ENCODE results near the gene PDGFC.

The PDGFC gene

GRCh38 chr4:156829201-156829873 is 142.3 kb downstream of the PDGFC start:
- no peak for DNase-seq (ENCODE audit: low spot score)

- DNase-seq (ENCODE audit: low spot score): no peak
Measured at GRCh38 chr4:156827519-156827918, 144.1 kb downstream of the PDGFC start.

DNA sequence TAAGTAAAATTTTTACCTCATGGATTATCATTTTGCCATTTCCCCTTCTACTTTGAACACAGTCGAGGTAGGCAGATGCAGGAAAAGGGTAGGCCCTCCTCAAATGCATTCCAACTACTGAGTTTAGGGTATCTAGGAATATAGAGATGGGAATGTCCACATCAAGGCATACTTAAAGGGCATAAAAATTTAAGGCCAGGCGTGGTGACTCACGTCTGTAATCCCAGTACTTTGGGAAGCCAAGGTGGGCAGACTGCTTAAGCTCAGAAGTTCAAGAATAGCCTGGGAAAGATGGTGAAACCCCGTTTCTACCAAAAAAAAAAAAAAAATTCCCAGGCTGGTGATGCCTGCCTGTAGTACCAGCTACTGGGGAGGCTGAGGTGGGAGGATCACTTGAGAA is 146.5 kb downstream of the PDGFC start:
- DNase-seq (ENCODE audit: low spot score): no peak

GRCh38 chr4:156824451-156825060 is 147.0 kb downstream of the PDGFC start:
- no peak for DNase-seq (ENCODE audit: low spot score)

DNA sequence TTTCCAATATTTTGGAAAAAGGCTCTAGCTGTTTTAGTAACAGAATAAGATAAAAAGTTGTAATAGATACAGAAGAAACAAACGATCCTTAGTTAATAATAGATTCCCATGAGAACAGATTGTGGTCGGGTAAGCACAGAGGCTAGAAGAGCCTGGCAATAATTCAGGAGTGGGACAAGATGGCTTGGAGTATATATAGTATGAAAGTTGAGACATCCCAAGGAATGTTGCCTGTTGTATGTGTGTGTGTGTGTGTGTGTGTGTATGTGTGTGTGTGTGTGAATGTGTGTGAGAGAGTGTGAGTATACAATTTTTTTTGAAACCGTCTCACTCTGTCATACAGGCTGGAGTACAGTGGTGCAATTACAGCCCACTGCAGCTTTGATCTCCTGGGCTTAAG is 150.7 kb downstream of the PDGFC start:
- no peak for DNase-seq (ENCODE audit: low spot score)

GRCh38 chr4:156816360-156816755 is 155.2 kb downstream of the PDGFC start:
- DNase-seq (ENCODE audit: low spot score): no peak

GRCh38 chr4:156815717-156816359 is 155.8 kb downstream of the PDGFC start:
- no peak for DNase-seq (ENCODE audit: low spot score)

- no peak for DNase-seq (ENCODE audit: low spot score)
Measured at GRCh38 chr4:156811963-156812362, 159.6 kb downstream of the PDGFC start.

- DNase-seq (ENCODE audit: low spot score): no peak
Measured at GRCh38 chr4:156811286-156811685, 160.3 kb downstream of the PDGFC start.

DNA sequence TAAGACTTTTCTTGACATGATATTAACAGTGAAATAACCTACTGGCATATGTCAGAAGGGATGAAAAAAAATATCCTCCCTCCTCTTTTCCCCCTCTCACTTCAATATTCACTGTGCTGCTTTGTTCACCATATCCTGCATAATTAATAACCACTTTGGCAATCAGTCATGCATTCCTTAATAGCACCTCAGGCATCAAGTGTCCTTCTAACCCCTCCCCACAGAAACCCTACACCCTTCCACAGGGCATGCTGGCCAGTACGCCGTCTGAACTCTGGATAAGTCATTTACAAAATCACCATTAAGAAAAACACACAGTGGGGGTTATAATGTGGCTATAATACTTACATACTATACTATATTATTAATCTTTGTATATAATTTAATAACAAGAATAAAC is 165.9 kb downstream of the PDGFC start:
- no peak for DNase-seq (ENCODE audit: low spot score)

DNA sequence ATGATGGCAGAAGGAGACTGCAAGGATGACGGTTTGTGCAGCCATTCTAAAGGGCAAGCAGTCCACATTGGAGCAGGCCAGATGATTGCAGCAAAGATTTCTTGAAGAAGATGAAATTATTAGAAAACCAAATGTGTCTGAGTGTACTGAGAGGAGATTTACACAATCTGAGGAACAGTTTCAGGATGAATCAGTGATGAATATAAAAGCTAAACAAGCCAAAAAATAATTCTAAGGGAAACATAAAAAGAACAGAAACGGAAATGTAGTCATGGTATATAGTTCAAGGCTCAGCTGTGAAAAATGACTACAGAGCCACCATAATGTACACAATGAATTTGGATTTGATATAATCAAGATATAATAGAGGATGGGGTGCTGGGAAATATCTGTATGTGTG is 168.5 kb downstream of the PDGFC start:
- no peak for DNase-seq (ENCODE audit: low spot score)

- no peak for DNase-seq (ENCODE audit: low spot score)
Measured at GRCh38 chr4:156800463-156800862, 171.1 kb downstream of the PDGFC start.

DNA sequence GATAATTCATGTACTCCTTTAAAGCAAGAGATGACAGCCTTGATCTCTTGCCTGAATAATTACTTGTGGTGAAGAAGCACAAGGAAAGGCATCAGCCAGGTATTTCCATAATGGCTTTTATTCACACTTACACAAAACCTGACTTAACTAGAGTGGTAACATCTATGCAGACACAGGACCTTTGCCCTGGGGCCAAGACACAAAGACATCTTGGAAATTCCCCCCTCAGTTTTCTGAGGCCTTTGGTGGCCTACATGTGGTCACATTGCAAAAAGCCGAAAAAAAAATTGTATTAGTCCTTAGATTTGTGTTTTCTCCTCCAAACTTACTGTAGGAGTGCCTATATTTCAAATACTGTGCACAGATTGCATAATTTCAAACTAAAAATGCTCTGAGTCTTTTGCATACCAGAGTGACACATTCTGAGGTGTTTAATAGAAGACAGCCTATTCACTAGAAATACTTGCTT is 172.4 kb downstream of the PDGFC start:
- DNase-seq (ENCODE audit: low spot score): no peak

DNA sequence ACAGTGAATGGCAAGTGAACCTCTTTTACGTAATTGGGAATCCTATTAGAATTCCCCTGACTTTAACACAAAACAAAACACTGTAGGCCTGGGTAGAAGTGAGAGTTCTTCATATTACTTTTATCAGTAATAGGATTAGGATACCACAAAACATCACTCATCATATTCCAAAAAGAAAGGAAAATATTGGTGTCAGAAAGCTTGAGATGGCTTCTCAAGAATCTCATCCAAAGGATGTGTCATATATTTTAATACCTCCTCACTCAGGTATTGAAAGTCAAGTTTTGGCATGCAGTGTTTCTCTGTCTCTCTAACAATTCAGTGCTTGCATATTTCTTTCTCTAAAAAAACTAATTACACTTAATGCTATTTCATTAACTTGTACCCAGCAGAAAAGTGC is 173.2 kb downstream of the PDGFC start:
- no peak for DNase-seq (ENCODE audit: low spot score)

GRCh38 chr4:156797206-156797605 is 174.4 kb downstream of the PDGFC start:
- DNase-seq (ENCODE audit: low spot score): no peak

DNA sequence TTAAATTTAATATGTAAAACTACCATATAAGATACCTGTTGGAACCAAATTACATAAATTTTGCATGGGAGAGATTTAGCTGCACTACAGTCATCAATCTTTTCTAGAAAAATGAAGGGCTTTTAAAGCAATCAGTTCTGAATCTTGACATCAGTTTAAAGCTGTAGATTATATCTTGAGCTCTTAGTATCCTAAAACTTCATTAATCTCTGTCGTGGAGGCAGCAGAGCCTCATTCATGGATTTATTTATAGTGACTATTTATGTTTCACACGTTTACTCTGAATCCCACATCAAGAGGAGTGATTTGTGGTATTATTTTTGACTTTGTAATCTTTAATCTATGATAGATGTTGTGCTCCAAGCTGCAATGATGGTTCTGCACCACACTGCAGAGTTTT is 175.9 kb downstream of the PDGFC start:
- DNase-seq (ENCODE audit: low spot score): no peak

DNA sequence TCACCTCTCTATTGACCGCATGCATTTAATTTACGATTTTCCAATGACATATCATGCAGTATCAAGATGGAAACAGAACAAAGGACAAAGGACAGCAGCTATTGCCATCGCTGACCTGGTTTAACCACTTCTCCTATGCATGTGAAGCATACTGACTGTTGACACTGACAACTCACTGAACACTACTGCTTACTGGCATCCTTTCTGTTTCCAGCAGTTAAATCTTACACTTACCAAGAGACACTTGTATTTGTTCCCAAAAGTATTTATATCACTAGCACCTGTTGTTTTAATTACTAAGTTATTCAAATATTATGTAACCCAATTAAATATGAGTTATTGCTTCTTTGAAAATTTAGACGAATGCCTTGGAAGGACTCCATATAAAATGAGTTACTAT is 176.7 kb downstream of the PDGFC start:
- DNase-seq (ENCODE audit: low spot score): no peak

DNA sequence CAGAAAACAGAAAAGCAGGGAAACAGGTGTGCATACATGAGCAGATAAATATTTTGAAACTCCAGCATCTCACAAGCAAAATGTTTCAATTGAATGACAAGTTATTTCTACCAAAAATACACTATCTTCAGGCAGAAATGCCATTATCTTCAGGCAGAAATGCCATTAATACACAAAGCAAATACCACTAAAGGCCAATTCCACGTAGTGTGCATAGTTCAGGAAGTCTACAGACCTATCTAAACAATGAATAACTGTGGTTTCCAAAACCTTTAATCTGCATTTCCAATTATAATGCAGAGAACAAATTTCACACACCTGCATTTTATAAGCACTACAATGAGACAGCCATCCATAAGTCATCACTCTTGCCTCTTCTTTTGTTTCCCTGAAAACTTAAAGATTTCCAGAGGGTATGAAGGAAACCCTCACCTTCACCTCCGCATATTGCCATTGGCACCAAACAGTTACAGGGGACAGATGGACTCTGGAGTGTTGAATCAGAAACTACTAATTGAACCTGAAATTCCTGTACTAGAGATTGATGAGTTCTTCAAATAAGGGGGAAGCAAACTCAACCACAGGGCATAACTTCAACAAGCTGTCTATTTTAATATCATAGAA is 179.0 kb downstream of the PDGFC start:
- DNase-seq (ENCODE audit: low spot score): no peak

DNA sequence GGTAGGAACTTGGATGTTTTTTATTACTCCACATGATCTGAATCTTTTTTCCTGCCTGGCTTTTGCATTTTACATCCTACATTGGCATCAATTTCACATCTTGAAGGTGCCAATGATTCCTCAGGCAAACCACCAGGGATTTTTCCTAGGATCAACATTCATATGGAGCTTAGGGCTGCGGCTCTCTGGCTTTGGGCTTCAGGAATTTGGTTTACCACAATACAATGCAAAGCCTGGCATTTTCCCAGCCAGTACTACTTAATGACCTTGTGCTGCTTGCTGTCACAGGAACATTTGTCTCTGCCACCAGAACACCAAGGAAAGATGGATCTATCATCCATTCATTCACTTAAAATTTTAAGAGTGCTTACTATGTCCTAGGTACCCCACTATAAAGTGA is 180.7 kb downstream of the PDGFC start:
- no peak for DNase-seq (ENCODE audit: low spot score)

DNA sequence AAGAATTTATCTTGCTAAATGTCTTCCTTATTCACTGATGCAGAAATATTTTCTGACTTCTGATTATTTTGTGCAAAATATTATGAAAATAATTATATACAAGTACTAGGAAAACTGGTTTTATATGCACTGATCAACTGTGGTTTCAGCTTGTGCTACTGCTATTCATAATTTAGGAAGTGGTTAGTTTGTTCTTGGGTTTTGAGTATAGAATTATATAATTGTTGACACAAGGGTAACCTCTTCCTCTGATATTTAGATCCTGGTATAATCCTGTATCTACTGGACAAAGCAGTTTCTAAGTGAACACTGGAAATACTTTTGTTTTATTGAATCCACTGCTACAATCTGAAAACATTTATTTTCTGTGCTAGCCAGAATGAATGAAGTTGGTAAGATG is 182.8 kb downstream of the PDGFC start:
- no peak for DNase-seq (ENCODE audit: low spot score)

GRCh38 chr4:156786713-156787112 is 184.9 kb downstream of the PDGFC start:
- no peak for DNase-seq (ENCODE audit: low spot score)

GRCh38 chr4:156784970-156785369 is 186.6 kb downstream of the PDGFC start:
- no peak for DNase-seq (ENCODE audit: low spot score)

DNA sequence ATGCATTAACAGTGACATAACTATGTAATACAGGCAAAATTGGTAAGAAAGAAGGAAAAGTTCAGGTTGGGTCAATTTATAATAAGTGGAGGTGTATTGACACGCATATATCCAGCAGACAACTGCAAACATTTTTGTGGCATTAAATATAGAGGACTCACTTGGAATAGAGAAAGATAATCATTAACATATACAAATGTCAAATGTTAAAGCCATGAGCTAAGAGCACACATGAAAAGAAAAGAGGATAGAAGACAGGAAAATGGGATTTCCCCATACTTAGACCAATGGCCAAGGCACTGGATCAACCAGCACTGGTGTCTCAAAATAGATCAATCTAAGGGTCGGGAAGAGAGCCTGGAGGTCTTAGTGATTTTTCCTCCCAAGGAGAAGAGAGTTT is 187.6 kb downstream of the PDGFC start:
- DNase-seq (ENCODE audit: low spot score): no peak
